ENCODE measurements around the gene LRRC3B.

LRRC3B gene

GRCh38 chr3:26631390-26631738 lies 8.8 kb downstream of the LRRC3B start:
- no peak for DNase-seq

- no peak for DNase-seq
Observed at GRCh38 chr3:26634601-26635000, 12.0 kb downstream of the LRRC3B start.

GRCh38 chr3:26636096-26636727 lies 13.6 kb downstream of the LRRC3B start:
- no peak for DNase-seq

- no peak for DNase-seq
Observed at GRCh38 chr3:26637698-26638097, 15.1 kb downstream of the LRRC3B start.

- no peak for DNase-seq
Observed at GRCh38 chr3:26638113-26638512, 15.5 kb downstream of the LRRC3B start.

GRCh38 chr3:26639339-26639738 lies 16.8 kb downstream of the LRRC3B start:
- no peak for DNase-seq

GRCh38 chr3:26647078-26647477 lies 24.5 kb downstream of the LRRC3B start:
- peak; percentile 95 for DNase-seq

GRCh38 chr3:26648461-26648860 lies 25.9 kb downstream of the LRRC3B start:
- DNase-seq, result no peak

GRCh38 chr3:26652164-26652563 lies 29.6 kb downstream of the LRRC3B start:
- DNase-seq, result no peak

GRCh38 chr3:26653811-26654425 lies 31.3 kb downstream of the LRRC3B start:
- DNase-seq, result no peak

- DNase-seq, result no peak
Observed at GRCh38 chr3:26655231-26655630, 32.7 kb downstream of the LRRC3B start.

GRCh38 chr3:26657348-26657976 lies 34.9 kb downstream of the LRRC3B start:
- peak; percentile 14 for DNase-seq

- no peak for DNase-seq
Observed at GRCh38 chr3:26668171-26668570, 45.6 kb downstream of the LRRC3B start.

- DNase-seq, result no peak
Observed at GRCh38 chr3:26668696-26669095, 46.1 kb downstream of the LRRC3B start.

- DNase-seq, result no peak
Observed at GRCh38 chr3:26675336-26675735, 52.8 kb downstream of the LRRC3B start.

GRCh38 chr3:26681632-26682031 lies 59.1 kb downstream of the LRRC3B start:
- DNase-seq, result no peak

- no peak for DNase-seq
Observed at GRCh38 chr3:26682406-26682805, 59.8 kb downstream of the LRRC3B start.

- no peak for DNase-seq
Observed at GRCh38 chr3:26683902-26684301, 61.3 kb downstream of the LRRC3B start.

GRCh38 chr3:26687466-26687865 lies 64.9 kb downstream of the LRRC3B start:
- DNase-seq, result peak; percentile 81

- DNase-seq, result no peak
Observed at GRCh38 chr3:26699553-26699952, 77.0 kb downstream of the LRRC3B start.

- DNase-seq, result peak; percentile 19
Observed at GRCh38 chr3:26703519-26703918, 80.9 kb downstream of the LRRC3B start.

GRCh38 chr3:26704736-26705135 lies 82.2 kb downstream of the LRRC3B start:
- DNase-seq, result no peak

GRCh38 chr3:26708501-26708900 lies 85.9 kb downstream of the LRRC3B start:
- no peak for DNase-seq

- DNase-seq, result peak; percentile 46
Observed at GRCh38 chr3:26712211-26713026, 89.8 kb downstream of the LRRC3B start.

Measured in MV-4-11 (cell line).